Breast epithelium (tissue), 3 donors: ENCODE data around the gene BTBD19.

ENCODE experiments used
- CTCF ChIP-seq, 3 donors: fragments of 450-650 bp; IDR thresholded peaks; one replicate each; pipeline ENCODE4 v1.5.1; 2016 to 2017; ENCODE audit warnings: antibody characterized with exemption in 3 of 3, mild to moderate bottlenecking in 3 of 3, moderate library complexity in 3 of 3
- POLR2A ChIP-seq: fragments of 450-650 bp; IDR thresholded peaks from one replicate; pipeline ENCODE4 v1.6.1; 2016; ENCODE audit warnings: antibody characterized with exemption, mild to moderate bottlenecking, moderate library complexity
- POLR2AphosphoS5 ChIP-seq, 3 donors: sonication (generic); formaldehyde crosslinking; IDR thresholded peaks; one replicate each; pipeline ENCODE4 v1.6.1; 2017; ENCODE audit warnings: antibody characterized with exemption in 3 of 3

DNA sequence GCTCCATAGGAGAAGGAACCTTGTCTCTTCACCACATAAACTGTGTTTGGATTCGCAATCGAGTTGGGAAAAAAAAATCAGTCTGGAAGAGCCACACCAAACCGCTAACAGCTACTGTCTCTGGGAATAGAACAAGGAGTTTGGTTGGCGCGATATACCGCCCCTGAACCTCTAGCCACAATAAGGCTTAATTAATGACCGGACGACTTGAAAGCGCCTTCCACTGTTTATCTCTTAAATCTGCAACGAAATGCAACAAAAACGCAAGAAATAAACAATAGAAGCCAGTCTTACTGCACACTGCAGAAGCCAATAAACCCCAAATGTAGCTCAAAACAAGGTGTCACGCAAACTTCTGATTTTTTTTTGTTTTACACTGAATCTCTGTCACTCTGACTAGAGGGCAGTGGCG, 10.9 kb downstream of the BTBD19 start:
- TF ChIP-seq POLR2A (no peak), CTCF (IDR thresholded peaks at IDR 0.05) (no peak), POLR2AphosphoS5 (IDR thresholded peaks at IDR 0.05) (no peak)
